ENCODE results near the gene PPP1R9A. TPM values are rescaled to one million over a fixed set of nuclear protein-coding genes. Genes with fewer than 3 reads are reported as not detected.

PPP1R9A gene
- total RNA-seq, 1 donor from 2014 or later, result 30.6 TPM

DNA sequence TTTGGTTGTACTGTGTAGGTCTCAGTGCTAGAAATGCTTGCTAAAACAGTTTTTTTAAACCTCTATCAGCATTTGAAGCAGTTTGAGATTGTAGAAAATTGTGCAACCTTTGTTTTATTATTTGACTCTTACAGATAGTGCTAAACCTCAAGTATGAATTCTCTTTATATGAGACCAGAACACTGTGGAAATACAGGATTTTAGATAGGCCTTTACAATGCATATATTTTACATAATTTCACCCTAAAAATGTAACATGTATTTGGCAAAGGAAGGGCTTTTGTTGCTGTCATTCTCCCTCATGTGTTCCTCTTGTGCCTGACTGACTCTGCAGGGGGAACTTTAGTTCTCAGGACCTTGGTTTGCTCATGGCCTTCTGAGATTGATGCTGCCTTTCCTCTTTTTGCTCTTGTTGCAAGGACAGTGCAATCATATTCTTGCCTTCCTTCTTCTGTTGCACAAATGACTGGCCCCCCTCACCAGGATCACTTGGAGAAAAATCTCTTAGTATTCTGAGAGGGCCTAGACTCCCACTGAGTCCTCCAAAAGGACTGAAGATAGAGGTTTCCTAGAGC lies 188.7 kb downstream of the PPP1R9A start:
- intact Hi-C loops (cut with DNase I), result no loop called here
- H3K4me1 ChIP-seq, result peaks cover 13% of the 10 kb centered on the region
- TF ChIP-seq, protein P1, sequence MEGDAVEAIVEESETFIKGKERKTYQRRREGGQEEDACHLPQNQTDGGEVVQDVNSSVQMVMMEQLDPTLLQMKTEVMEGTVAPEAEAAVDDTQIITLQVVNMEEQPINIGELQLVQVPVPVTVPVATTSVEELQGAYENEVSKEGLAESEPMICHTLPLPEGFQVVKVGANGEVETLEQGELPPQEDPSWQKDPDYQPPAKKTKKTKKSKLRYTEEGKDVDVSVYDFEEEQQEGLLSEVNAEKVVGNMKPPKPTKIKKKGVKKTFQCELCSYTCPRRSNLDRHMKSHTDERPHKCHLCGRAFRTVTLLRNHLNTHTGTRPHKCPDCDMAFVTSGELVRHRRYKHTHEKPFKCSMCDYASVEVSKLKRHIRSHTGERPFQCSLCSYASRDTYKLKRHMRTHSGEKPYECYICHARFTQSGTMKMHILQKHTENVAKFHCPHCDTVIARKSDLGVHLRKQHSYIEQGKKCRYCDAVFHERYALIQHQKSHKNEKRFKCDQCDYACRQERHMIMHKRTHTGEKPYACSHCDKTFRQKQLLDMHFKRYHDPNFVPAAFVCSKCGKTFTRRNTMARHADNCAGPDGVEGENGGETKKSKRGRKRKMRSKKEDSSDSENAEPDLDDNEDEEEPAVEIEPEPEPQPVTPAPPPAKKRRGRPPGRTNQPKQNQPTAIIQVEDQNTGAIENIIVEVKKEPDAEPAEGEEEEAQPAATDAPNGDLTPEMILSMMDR (IDR thresholded peaks at IDR 0.05), result no peak
- no peaks in the 10 kb centered on the region for H3K9me3 ChIP-seq
- H3K27me3 ChIP-seq, result no peaks in the 10 kb centered on the region
- H3K4me3 ChIP-seq, result no peak overlapping the region
- no peaks in the 10 kb centered on the region for H3K36me3 ChIP-seq
- H3K27ac ChIP-seq, result no peak overlapping the region
- DNase-seq, result no peak
- peak; percentile 72 for ATAC-seq

DNA sequence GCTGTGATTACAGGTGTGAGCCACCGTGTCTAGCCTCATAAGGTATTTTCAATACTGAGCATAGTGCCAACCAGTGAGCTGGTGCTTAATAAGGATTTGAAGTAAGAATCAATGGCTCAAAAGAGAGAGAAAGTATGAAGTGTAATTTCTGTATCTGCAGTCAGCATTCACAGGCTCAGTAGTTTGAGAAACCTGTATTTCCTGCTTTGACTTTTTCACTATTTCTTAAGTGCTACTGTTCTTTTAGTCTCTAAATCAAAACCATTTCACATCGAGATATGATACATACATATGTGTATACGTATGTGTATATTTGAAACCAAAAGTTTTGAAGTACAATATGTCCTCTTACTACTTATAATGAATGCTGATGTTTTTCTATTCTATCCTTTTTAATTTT lies 189.9 kb downstream of the PPP1R9A start:
- DNase-seq (no peak), ATAC-seq (no peak)
- H3K4me1 ChIP-seq, result peaks cover 13% of the 10 kb centered on the region
- H3K9me3 ChIP-seq, result no peaks in the 10 kb centered on the region
- intact Hi-C loops (cut with DNase I), result no loop called here
- H3K4me3 ChIP-seq, result no peak overlapping the region
- H3K36me3 ChIP-seq, result no peaks in the 10 kb centered on the region
- H3K27ac ChIP-seq, result no peak overlapping the region
- TF ChIP-seq, protein P1 (IDR thresholded peaks at IDR 0.05), result no peak
- H3K27me3 ChIP-seq, result no peaks in the 10 kb centered on the region

DNA sequence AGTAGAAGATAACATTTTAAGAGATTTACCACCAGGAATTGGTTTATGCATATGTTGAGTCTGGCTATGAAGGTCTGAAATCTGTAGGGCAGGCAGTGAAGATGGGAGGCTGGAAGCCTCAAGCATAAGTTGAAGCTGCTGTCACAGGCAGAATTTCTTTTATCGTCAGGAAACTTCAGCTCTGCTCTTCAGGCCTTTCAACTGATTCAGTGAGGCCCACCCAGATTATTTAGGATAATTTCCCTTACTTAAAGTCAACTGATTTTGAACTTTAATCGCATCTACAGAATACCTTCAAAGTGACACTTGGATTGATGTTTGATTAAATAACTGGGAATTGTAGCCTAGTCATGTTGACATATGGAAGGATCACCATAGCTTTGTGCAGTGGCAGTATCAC lies 190.5 kb downstream of the PPP1R9A start:
- ATAC-seq (no peak), DNase-seq (no peak)
- intact Hi-C loops (cut with DNase I), result no loop called here
- H3K36me3 ChIP-seq, result no peaks in the 10 kb centered on the region
- H3K9me3 ChIP-seq, result no peaks in the 10 kb centered on the region
- no peak overlapping the region for H3K27ac ChIP-seq
- no peaks in the 10 kb centered on the region for H3K27me3 ChIP-seq
- no peak overlapping the region for H3K4me3 ChIP-seq
- peaks cover 13% of the 10 kb centered on the region for H3K4me1 ChIP-seq
- TF ChIP-seq, protein P1 (IDR thresholded peaks at IDR 0.05), result no peak

DNA sequence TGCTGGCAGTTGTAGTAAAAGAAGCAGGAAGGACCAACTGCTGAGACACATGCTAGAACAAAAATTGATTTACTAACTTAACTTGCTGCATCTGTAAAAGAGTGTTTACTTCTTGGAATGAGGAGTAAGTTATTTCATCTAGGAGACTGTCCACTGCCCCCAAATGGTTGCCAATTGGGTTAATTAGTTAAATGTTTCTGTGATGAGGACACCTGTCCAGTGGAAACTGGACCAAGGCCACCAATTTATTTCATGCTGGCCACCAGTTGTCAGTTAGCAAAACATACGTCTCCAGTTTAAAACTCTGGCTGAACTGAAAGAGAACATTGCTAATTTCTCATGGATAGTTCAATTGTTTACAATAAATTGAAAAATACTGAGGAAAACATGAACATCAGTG lies 191.7 kb downstream of the PPP1R9A start:
- intact Hi-C loops (cut with DNase I), result no loop called here
- no peaks in the 10 kb centered on the region for H3K27me3 ChIP-seq
- TF ChIP-seq, protein P1 (IDR thresholded peaks at IDR 0.05), result no peak
- H3K9me3 ChIP-seq, result no peaks in the 10 kb centered on the region
- H3K4me1 ChIP-seq, result peaks cover 13% of the 10 kb centered on the region
- H3K36me3 ChIP-seq, result no peaks in the 10 kb centered on the region
- no peak overlapping the region for H3K4me3 ChIP-seq
- ATAC-seq, result no peak
- DNase-seq, result no peak
- no peak overlapping the region for H3K27ac ChIP-seq

DNA sequence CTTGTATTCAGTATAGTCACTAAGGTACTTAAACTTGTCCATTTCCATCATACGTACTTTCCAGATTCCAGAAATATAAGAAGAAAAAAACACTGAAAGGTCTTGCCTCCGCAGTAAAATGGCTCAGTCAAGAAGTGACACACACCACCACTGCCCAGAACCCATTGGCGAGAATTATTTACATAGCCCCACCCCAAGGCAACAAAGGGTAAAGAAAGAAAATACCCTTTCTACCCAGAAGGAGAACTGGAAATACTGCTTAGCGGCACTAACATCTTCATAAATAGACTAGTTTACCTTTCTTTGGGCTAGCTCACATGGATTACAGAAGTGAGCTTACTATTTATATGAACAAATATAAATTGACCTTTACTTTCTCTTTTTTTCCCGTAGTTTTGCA lies 194.0 kb downstream of the PPP1R9A start:
- no peaks in the 10 kb centered on the region for H3K27me3 ChIP-seq
- H3K4me1 ChIP-seq, result no peaks in the 10 kb centered on the region
- ATAC-seq (no peak), DNase-seq (no peak)
- H3K36me3 ChIP-seq, result no peaks in the 10 kb centered on the region
- H3K9me3 ChIP-seq, result no peaks in the 10 kb centered on the region
- TF ChIP-seq, protein P1 (IDR thresholded peaks at IDR 0.05), result no peak
- intact Hi-C loops (cut with DNase I), result no loop called here
- no peak overlapping the region for H3K4me3 ChIP-seq
- H3K27ac ChIP-seq, result no peak overlapping the region

- no peak for ATAC-seq
- H3K4me1 ChIP-seq, result no peaks in the 10 kb centered on the region
- intact Hi-C loops (cut with DNase I), result no loop called here
- H3K27me3 ChIP-seq, result no peaks in the 10 kb centered on the region
- no peak overlapping the region for H3K27ac ChIP-seq
- DNase-seq, result no peak
- TF ChIP-seq, protein P1 (IDR thresholded peaks at IDR 0.05), result no peak
- no peaks in the 10 kb centered on the region for H3K36me3 ChIP-seq
- H3K4me3 ChIP-seq, result no peak overlapping the region
- H3K9me3 ChIP-seq, result no peaks in the 10 kb centered on the region
Measured at GRCh38 chr7:95102662-95103061, 195.3 kb downstream of the PPP1R9A start.
